DMS153 treated with DMSO at 0.1 percent for 48 hours (cell line): ENCODE data around the gene SYNE1.

Experiments used
- DNase-seq: peaks from one replicate; lab custom pipeline; 2025; ENCODE audit not compliant: unreplicated experiment; lab: John Stamatoyannopoulos, UW

Gene SYNE1

GRCh38 chr6:152206072-152206818, 430.9 kb downstream of the SYNE1 start:
- no peak for DNase-seq

GRCh38 chr6:152204591-152204990, 432.6 kb downstream of the SYNE1 start:
- DNase-seq: no peak

- no peak for DNase-seq
Measured at GRCh38 chr6:152201120-152201519, 436.0 kb downstream of the SYNE1 start.

GRCh38 chr6:152195896-152196295, 441.3 kb downstream of the SYNE1 start:
- DNase-seq: no peak

- no peak for DNase-seq
Measured at GRCh38 chr6:152189736-152190135, 447.4 kb downstream of the SYNE1 start.

- no peak for DNase-seq
Measured at GRCh38 chr6:152188011-152188410, 449.2 kb downstream of the SYNE1 start.

- no peak for DNase-seq
Measured at GRCh38 chr6:152186840-152187239, 450.3 kb downstream of the SYNE1 start.

GRCh38 chr6:152184917-152185574, 452.1 kb downstream of the SYNE1 start:
- DNase-seq: no peak

- DNase-seq: no peak
Measured at GRCh38 chr6:152184573-152184916, 452.6 kb downstream of the SYNE1 start.

GRCh38 chr6:152180601-152181000, 456.6 kb downstream of the SYNE1 start:
- no peak for DNase-seq

GRCh38 chr6:152176268-152176667, 460.9 kb downstream of the SYNE1 start:
- no peak for DNase-seq

- DNase-seq: no peak
Measured at GRCh38 chr6:152173957-152174356, 463.2 kb downstream of the SYNE1 start.

GRCh38 chr6:152173321-152173720, 463.8 kb downstream of the SYNE1 start:
- no peak for DNase-seq

GRCh38 chr6:152170702-152171667, 466.2 kb downstream of the SYNE1 start:
- no peak for DNase-seq

- no peak for DNase-seq
Measured at GRCh38 chr6:152170313-152170701, 466.9 kb downstream of the SYNE1 start.

GRCh38 chr6:152167641-152168603, 469.2 kb downstream of the SYNE1 start:
- no peak for DNase-seq

- DNase-seq: no peak
Measured at GRCh38 chr6:152166897-152167296, 470.3 kb downstream of the SYNE1 start.

GRCh38 chr6:152166497-152166896, 470.7 kb downstream of the SYNE1 start:
- DNase-seq: no peak

- DNase-seq: no peak
Measured at GRCh38 chr6:152164957-152165356, 472.2 kb downstream of the SYNE1 start.

GRCh38 chr6:152161501-152161900, 475.7 kb downstream of the SYNE1 start:
- no peak for DNase-seq
